HG02678 (cell line): Measurements from ENCODE around the gene FMNL2.

Source experiments
- ATAC-seq: cut with Tn5 transposase; IDR thresholded peaks from one replicate; pipeline ENCODE4 v1.9.1; 2021; ENCODE audit warnings: mild to moderate bottlenecking, moderate library complexity; ENCODE audit not compliant: unreplicated experiment

FMNL2 gene

GRCh38 chr2:152602750-152603149, 267.8 kb downstream of the FMNL2 start:
- no peak for ATAC-seq

GRCh38 chr2:152603166-152603565, 268.2 kb downstream of the FMNL2 start:
- ATAC-seq: no peak

GRCh38 chr2:152606081-152606480, 271.1 kb downstream of the FMNL2 start:
- no peak for ATAC-seq

- ATAC-seq: no peak
Observed at GRCh38 chr2:152606941-152607340, 272.0 kb downstream of the FMNL2 start.

- no peak for ATAC-seq
Observed at GRCh38 chr2:152607793-152608300, 272.9 kb downstream of the FMNL2 start.

GRCh38 chr2:152609154-152609553, 274.2 kb downstream of the FMNL2 start:
- ATAC-seq: no peak

GRCh38 chr2:152609699-152610098, 274.7 kb downstream of the FMNL2 start:
- ATAC-seq: no peak

GRCh38 chr2:152611458-152612231, 276.7 kb downstream of the FMNL2 start:
- peak; percentile 79 for ATAC-seq

- peak; percentile 50 for ATAC-seq
Observed at GRCh38 chr2:152613235-152613634, 278.3 kb downstream of the FMNL2 start.

GRCh38 chr2:152615177-152615576, 280.2 kb downstream of the FMNL2 start:
- ATAC-seq: no peak

- ATAC-seq: no peak
Observed at GRCh38 chr2:152617456-152618192, 282.6 kb downstream of the FMNL2 start.

- no peak for ATAC-seq
Observed at GRCh38 chr2:152618193-152618564, 283.2 kb downstream of the FMNL2 start.

- no peak for ATAC-seq
Observed at GRCh38 chr2:152620208-152620607, 285.2 kb downstream of the FMNL2 start.

GRCh38 chr2:152620985-152621384, 286.0 kb downstream of the FMNL2 start:
- no peak for ATAC-seq

- no peak for ATAC-seq
Observed at GRCh38 chr2:152622219-152622618, 287.2 kb downstream of the FMNL2 start.

GRCh38 chr2:152623076-152623740, 288.2 kb downstream of the FMNL2 start:
- no peak for ATAC-seq

GRCh38 chr2:152623775-152624174, 288.8 kb downstream of the FMNL2 start:
- no peak for ATAC-seq

- no peak for ATAC-seq
Observed at GRCh38 chr2:152624805-152625204, 289.8 kb downstream of the FMNL2 start.

GRCh38 chr2:152626911-152627339, 292.0 kb downstream of the FMNL2 start:
- ATAC-seq: no peak

- ATAC-seq: no peak
Observed at GRCh38 chr2:152627351-152627957, 292.5 kb downstream of the FMNL2 start.

GRCh38 chr2:152629202-152629601, 294.2 kb downstream of the FMNL2 start:
- no peak for ATAC-seq
